Adrenal gland (tissue), 5 donors: ENCODE data around the gene AQP1.

Source experiments
- CTCF ChIP-seq, 6 experiments: fragments of 450-650 bp in 4 of 6; fragments of 200-600 bp in 2 of 6; sonication (generic) in 1 of 6; IDR thresholded peaks; 1 replicate in 5 of 6; 2 replicates in 1 of 6; pipeline versions ENCODE4 v1.5.1 to v1.8.0; 2016 to 2021; ENCODE audit warnings: antibody characterized with exemption in 6 of 6, mild to moderate bottlenecking in 2 of 6, moderate library complexity in 1 of 6
- POLR2A ChIP-seq, 2 donors: fragments of 450-650 bp; IDR thresholded peaks; one replicate each; pipeline ENCODE4 v1.6.1; 2017; ENCODE audit warnings: antibody characterized with exemption in 2 of 2, mild to moderate bottlenecking in 2 of 2, moderate library complexity in 1 of 2
- donor health status: DM: no; HTN: no; CAD: no.

- no peak for TF ChIP-seq POLR2A (IDR thresholded peaks at IDR 0.05)
- TF ChIP-seq CTCF (IDR thresholded peaks at IDR 0.05), result no peak
Observed at GRCh38 chr7:30971440-30971839, 59.8 kb downstream of the AQP1 start.
